ENCODE results near the gene CPXM1. TPM values are rescaled to one million over a fixed set of nuclear protein-coding genes. Genes with fewer than 3 reads are reported as not detected.

The CPXM1 gene
- polyA plus RNA-seq, 1 donor (not counting 4 experiments of a cell fraction or from before 2014, with no cell fraction given), result not detected

DNA sequence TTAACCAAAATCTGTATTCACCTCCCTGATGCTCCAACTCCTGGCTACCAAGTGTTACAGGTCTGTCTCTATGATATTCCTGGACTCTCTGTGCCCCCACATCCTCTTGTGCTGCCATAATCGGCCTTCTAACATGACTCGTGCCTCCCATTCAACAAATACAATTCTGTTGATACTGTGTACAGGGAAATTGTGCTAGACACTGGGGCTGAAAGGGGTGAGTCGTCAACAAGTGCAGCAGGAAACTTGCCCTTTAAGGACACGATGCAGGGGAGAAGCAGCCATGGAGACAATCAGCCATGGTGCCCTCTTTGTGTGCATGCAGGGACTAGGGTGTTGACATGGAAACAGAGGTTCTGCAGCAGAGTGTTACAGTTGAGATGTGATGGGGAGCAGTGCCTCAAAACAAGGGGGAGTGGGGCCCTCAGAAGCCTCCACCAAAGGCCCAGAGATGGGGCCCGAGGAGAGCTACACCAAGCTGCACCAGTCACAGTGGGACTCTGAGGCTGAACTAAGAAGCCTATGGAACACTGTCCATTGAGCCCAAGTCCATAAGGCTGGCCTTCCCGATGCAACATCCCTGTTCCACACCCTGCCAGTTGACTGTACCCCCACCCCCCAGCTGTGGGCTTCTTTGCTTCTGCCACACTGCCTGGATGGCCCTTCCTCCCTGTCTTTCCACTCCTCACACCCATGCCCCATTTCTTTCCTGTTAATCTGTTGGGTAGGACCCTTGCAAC, 37.0 kb upstream of the CPXM1 start:
- dilution Hi-C loops (cut with MboI; ENCODE audit: extremely low pct_ligation_motif_present, low sequenced_read_pairs), result no loop called here
- Histone ChIP-seq H3K4me3 (ENCODE audit: control insufficient read depth in 2 of 3, extremely low read depth in 1 of 3, insufficient read depth in 2 of 3, low read depth in 1 of 3, low read length in 3 of 3) (no peak overlapping the region), H3K9me1 (ENCODE audit: control insufficient read depth, extremely low read depth, insufficient read depth, low read length) (no peaks in the 10 kb centered on the region), H3K9me3 (ENCODE audit: control insufficient read depth, low read depth, low read length) (no peaks in the 10 kb centered on the region), H3K4me1 (ENCODE audit: control insufficient read depth, extremely low read depth, insufficient read depth, low read length) (peaks cover 6% of the 10 kb centered on the region), H3K27me3 (ENCODE audit: control insufficient read depth, extremely low read depth, insufficient read depth, low read length) (no peaks in the 10 kb centered on the region), H4K20me1 (ENCODE audit: control insufficient read depth, extremely low read depth, insufficient read depth, low read length) (no peaks in the 10 kb centered on the region), H3K4me2 (ENCODE audit: control insufficient read depth, extremely low read depth, insufficient read depth, low read depth, low read length) (no peak overlapping the region), H3K9ac (ENCODE audit: control insufficient read depth, extremely low read depth, insufficient read depth, low read length) (no peak overlapping the region), H2AFZ (ENCODE audit: control insufficient read depth, low read length) (no peak overlapping the region), H3K36me3 (ENCODE audit: control insufficient read depth in 2 of 2, extremely low read depth in 1 of 2, insufficient read depth in 2 of 2, low read length in 2 of 2) (no peaks in the 10 kb centered on the region), H3K27ac (ENCODE audit: control insufficient read depth, insufficient read depth, low read length) (no peak overlapping the region), H3K79me2 (ENCODE audit: control insufficient read depth, insufficient read depth, low read length) (no peaks in the 10 kb centered on the region)
- no peak for FAIRE-seq
- TF ChIP-seq CTCF (optimal IDR thresholded peaks at IDR 0.05 in 1 of 3, IDR thresholded peaks at IDR 0.05 in 1 of 3, conservative IDR thresholded peaks at IDR 0.05 in 1 of 3; ENCODE audit: extremely low read depth in 1 of 3, insufficient read depth in 2 of 3, low read length in 3 of 3), result no peak
- no peak for TF ChIP-seq EZH2 (IDR thresholded peaks at IDR 0.05; ENCODE audit: low read length)
- DNase-seq (ENCODE audit: low read depth, low spot score), result no peak

GRCh38 chr20:2836035-2836434, 35.6 kb upstream of the CPXM1 start:
- Histone ChIP-seq H3K27ac (ENCODE audit: control insufficient read depth, insufficient read depth, low read length) (no peak overlapping the region), H3K4me1 (ENCODE audit: control insufficient read depth, extremely low read depth, insufficient read depth, low read length) (peaks cover 6% of the 10 kb centered on the region), H3K36me3 (ENCODE audit: control insufficient read depth in 2 of 2, extremely low read depth in 1 of 2, insufficient read depth in 2 of 2, low read length in 2 of 2) (no peaks in the 10 kb centered on the region), H3K4me3 (ENCODE audit: control insufficient read depth in 2 of 3, extremely low read depth in 1 of 3, insufficient read depth in 2 of 3, low read depth in 1 of 3, low read length in 3 of 3) (no peak overlapping the region), H3K9me3 (ENCODE audit: control insufficient read depth, low read depth, low read length) (no peaks in the 10 kb centered on the region), H3K79me2 (ENCODE audit: control insufficient read depth, insufficient read depth, low read length) (no peaks in the 10 kb centered on the region), H4K20me1 (ENCODE audit: control insufficient read depth, extremely low read depth, insufficient read depth, low read length) (no peaks in the 10 kb centered on the region), H3K27me3 (ENCODE audit: control insufficient read depth, extremely low read depth, insufficient read depth, low read length) (no peaks in the 10 kb centered on the region), H3K9me1 (ENCODE audit: control insufficient read depth, extremely low read depth, insufficient read depth, low read length) (no peaks in the 10 kb centered on the region), H3K9ac (ENCODE audit: control insufficient read depth, extremely low read depth, insufficient read depth, low read length) (no peak overlapping the region), H3K4me2 (ENCODE audit: control insufficient read depth, extremely low read depth, insufficient read depth, low read depth, low read length) (no peak overlapping the region), H2AFZ (ENCODE audit: control insufficient read depth, low read length) (no peak overlapping the region)
- no peak for TF ChIP-seq CTCF (optimal IDR thresholded peaks at IDR 0.05 in 1 of 3, IDR thresholded peaks at IDR 0.05 in 1 of 3, conservative IDR thresholded peaks at IDR 0.05 in 1 of 3; ENCODE audit: extremely low read depth in 1 of 3, insufficient read depth in 2 of 3, low read length in 3 of 3)
- TF ChIP-seq EZH2 (IDR thresholded peaks at IDR 0.05; ENCODE audit: low read length), result no peak
- no peak for DNase-seq (ENCODE audit: low read depth, low spot score)
- no peak for FAIRE-seq
- dilution Hi-C loops (cut with MboI; ENCODE audit: extremely low pct_ligation_motif_present, low sequenced_read_pairs), result no loop called here

Data from keratinocyte (primary cell).